Keratinocyte (primary cell): ENCODE results near the gene TNFAIP8. TPM values are rescaled to one million over a fixed set of nuclear protein-coding genes. Genes with fewer than 3 reads are reported as not detected.
A peak's percentile ranks its signal among the peaks of the same experiment; 100 is the strongest.
"Not testable (repeated sequence)": the region's sequence is repeated elsewhere in the genome, so short reads cannot be mapped to it uniquely, and the experiment has no call there.

ENCODE experiments used
- DNase-seq: peaks from one replicate; pipeline ENCODE4 v3.0.0-alpha.2; 2011; ENCODE audit warnings: low read depth, missing footprints, low spot score
- FAIRE-seq: peaks from 2 replicates; lab custom pipeline; 2011; peaks lifted over from hg19 to GRCh38; lab: Jason Lieb, UNC
- H2AFZ ChIP-seq: 2 replicates; pipeline ENCODE4 v1.6.0; 2012; ENCODE audit warnings: low read length, control low read depth, inconsistent platforms; ENCODE audit not compliant: control insufficient read depth
- H3K27ac ChIP-seq: 2 replicates; pipeline ENCODE4 v1.5.1; 2011; ENCODE audit warnings: low read length; ENCODE audit not compliant: control insufficient read depth, insufficient read depth
- H3K27me3 ChIP-seq: 3 replicates; pipeline ENCODE4 v1.6.0; 2011; ENCODE audit warnings: low read length; ENCODE audit not compliant: control insufficient read depth, insufficient read depth; ENCODE audit errors: extremely low read depth
- H3K36me3 ChIP-seq, 2 experiments: 2 replicates in 1 of 2; 3 replicates in 1 of 2; pipeline ENCODE4 v1.5.1; 2011; ENCODE audit warnings: low read length in 2 of 2, mild to moderate bottlenecking in 1 of 2; ENCODE audit not compliant: control insufficient read depth in 2 of 2, insufficient read depth in 2 of 2; ENCODE audit errors: extremely low read depth in 1 of 2
- H3K4me1 ChIP-seq: 3 replicates; pipeline ENCODE4 v1.5.1; 2011; ENCODE audit warnings: low read length; ENCODE audit not compliant: control insufficient read depth, insufficient read depth; ENCODE audit errors: extremely low read depth
- H3K4me2 ChIP-seq: 3 replicates; pipeline ENCODE4 v1.6.0; 2011; ENCODE audit warnings: low read depth, low read length; ENCODE audit not compliant: control insufficient read depth, insufficient read depth; ENCODE audit errors: extremely low read depth
- H3K4me3 ChIP-seq, 3 experiments: fragments of 200-600 bp in 1 of 3; sonication (generic) in 1 of 3; 2 replicates in 2 of 3; 3 replicates in 1 of 3; pipeline ENCODE4 v1.5.1; 2011 to 2016; ENCODE audit warnings: low read length in 3 of 3, mild to moderate bottlenecking in 3 of 3, control low read depth in 2 of 3, inconsistent platforms in 1 of 3, low read depth in 1 of 3, mixed read lengths in 1 of 3, mixed run types in 1 of 3, moderate library complexity in 1 of 3; ENCODE audit not compliant: control insufficient read depth in 2 of 3, insufficient read depth in 2 of 3; ENCODE audit errors: extremely low read depth in 1 of 3
- H3K79me2 ChIP-seq: 2 replicates; pipeline ENCODE4 v1.6.0; 2012; ENCODE audit warnings: low read length; ENCODE audit not compliant: control insufficient read depth, insufficient read depth
- H3K9ac ChIP-seq: 3 replicates; pipeline ENCODE4 v1.6.0; 2011; ENCODE audit warnings: low read length; ENCODE audit not compliant: control insufficient read depth, insufficient read depth; ENCODE audit errors: extremely low read depth
- H3K9me1 ChIP-seq: 3 replicates; pipeline ENCODE4 v1.6.0; 2011; ENCODE audit warnings: low read length; ENCODE audit not compliant: control insufficient read depth, insufficient read depth; ENCODE audit errors: extremely low read depth
- H3K9me3 ChIP-seq: 2 replicates; pipeline ENCODE4 v1.5.1; 2012; ENCODE audit warnings: low read depth, low read length; ENCODE audit not compliant: control insufficient read depth
- H4K20me1 ChIP-seq: 3 replicates; pipeline ENCODE4 v1.6.0; 2011; ENCODE audit warnings: low read length; ENCODE audit not compliant: control insufficient read depth, insufficient read depth; ENCODE audit errors: extremely low read depth
- EZH2 ChIP-seq: IDR thresholded peaks from one replicate; pipeline ENCODE4 v1.6.1; 2012; ENCODE audit warnings: inconsistent platforms, mild to moderate bottlenecking, low read length, moderate library complexity
- dilution Hi-C: fragments of 300-500 bp; cut with MboI; formaldehyde crosslinking; loops from one replicate; pipeline ENCODE4 v1.7.0; 2020; ENCODE audit warnings: low sequenced_read_pairs; ENCODE audit not compliant: extremely low pct_ligation_motif_present
- polyA plus RNA-seq, 5 experiments: library from polyadenylated mRNA; depleted of rRNA in 3 of 5; stranded (reverse) in 3 of 5; stranded (forward) in 1 of 5; unstranded in 1 of 5; fragments of >200 nt; gene quantifications; 1 replicate in 1 of 5; 2 replicates in 3 of 5; 3 replicates in 1 of 5; pipeline versions ENCODE4 v1.2.1 to v1.2.3, GENCODE V29; 2011 to 2012; ENCODE audit warnings: missing spikeins in 2 of 5, low read depth in 1 of 5, low replicate concordance in 1 of 5
- TF ChIP-seq, protein P1 (sequence below), 3 experiments: IDR thresholded peaks in 1 of 3; conservative IDR thresholded peaks in 1 of 3; optimal IDR thresholded peaks in 1 of 3; 2 replicates in 2 of 3; 3 replicates in 1 of 3; pipeline versions ENCODE3 to v1.5.1; 2011; ENCODE audit warnings: low read length in 3 of 3, mild to moderate bottlenecking in 3 of 3, moderate library complexity in 2 of 3, control low read depth in 1 of 3, inconsistent platforms in 1 of 3; ENCODE audit not compliant: insufficient read depth in 2 of 3; ENCODE audit errors: extremely low read depth in 1 of 3

TNFAIP8 gene
- polyA plus RNA-seq, 1 donor (not counting 4 experiments of a cell fraction or from before 2014, with no cell fraction given), result 20.8 TPM

DNA sequence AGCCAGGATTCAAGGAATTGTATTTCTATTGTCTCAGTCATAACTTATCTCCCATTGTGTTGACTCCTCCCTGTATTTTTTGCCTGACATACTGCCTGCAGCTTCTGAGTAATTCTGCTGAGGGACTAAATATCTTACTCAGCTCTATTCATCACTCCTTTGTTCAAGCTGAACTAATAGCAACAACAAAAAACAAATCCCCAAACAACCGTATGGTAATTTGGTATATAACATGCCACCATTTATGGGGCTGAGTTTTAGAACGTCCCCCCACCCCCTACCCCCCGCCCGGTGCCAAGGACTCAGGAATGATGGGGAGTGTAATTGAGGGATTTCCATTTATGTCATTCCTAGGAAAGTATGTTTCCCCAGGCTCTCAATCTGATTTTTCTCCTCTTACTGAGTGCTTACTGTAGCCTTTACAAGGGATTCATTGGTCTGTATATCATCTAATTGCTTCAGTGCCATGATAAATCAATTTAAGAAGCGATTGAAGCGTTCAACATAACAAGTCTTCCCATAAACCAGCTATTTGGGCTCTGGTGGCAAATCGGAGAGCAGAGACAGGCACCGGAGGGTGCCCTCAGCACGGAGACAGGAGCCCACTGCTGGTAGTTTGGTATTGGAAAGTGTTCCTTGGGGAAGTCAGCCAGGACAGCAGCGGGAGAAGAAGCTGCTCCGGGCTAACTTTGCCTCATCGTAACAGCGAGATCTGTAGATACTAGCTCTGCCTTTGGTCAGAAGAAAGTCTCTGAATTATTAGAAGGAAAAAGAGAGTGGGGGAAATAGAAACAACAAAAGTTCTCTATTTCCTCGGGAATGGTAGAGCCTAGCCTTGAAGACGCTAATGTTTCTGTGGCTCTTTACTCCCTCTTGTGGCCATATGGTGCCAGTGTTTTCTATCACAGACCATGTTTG, 55.8 kb downstream of the TNFAIP8 start:
- H3K27ac ChIP-seq, result peak overlapping the region; percentile 97
- no peak for TF ChIP-seq EZH2
- TF ChIP-seq, protein P1, sequence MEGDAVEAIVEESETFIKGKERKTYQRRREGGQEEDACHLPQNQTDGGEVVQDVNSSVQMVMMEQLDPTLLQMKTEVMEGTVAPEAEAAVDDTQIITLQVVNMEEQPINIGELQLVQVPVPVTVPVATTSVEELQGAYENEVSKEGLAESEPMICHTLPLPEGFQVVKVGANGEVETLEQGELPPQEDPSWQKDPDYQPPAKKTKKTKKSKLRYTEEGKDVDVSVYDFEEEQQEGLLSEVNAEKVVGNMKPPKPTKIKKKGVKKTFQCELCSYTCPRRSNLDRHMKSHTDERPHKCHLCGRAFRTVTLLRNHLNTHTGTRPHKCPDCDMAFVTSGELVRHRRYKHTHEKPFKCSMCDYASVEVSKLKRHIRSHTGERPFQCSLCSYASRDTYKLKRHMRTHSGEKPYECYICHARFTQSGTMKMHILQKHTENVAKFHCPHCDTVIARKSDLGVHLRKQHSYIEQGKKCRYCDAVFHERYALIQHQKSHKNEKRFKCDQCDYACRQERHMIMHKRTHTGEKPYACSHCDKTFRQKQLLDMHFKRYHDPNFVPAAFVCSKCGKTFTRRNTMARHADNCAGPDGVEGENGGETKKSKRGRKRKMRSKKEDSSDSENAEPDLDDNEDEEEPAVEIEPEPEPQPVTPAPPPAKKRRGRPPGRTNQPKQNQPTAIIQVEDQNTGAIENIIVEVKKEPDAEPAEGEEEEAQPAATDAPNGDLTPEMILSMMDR (optimal IDR thresholded peaks at IDR 0.05 in 1 of 3, IDR thresholded peaks at IDR 0.05 in 1 of 3, conservative IDR thresholded peaks at IDR 0.05 in 1 of 3; ENCODE audit: extremely low read depth in 1 of 3, insufficient read depth in 2 of 3, low read length in 3 of 3), result peak; percentile 65 to 92 (median 65)
- no peaks in the 10 kb centered on the region for H3K36me3 ChIP-seq
- peak overlapping the region; percentile 41 to 89 (median 83) for H3K4me3 ChIP-seq
- DNase-seq, result peak; percentile 45
- no peaks in the 10 kb centered on the region for H3K79me2 ChIP-seq
- H4K20me1 ChIP-seq, result no peaks in the 10 kb centered on the region
- dilution Hi-C loops, result no loop called here
- H2AFZ ChIP-seq, result peak overlapping the region; percentile 97
- peaks cover 12% of the 10 kb centered on the region for H3K4me1 ChIP-seq
- H3K9me1 ChIP-seq, result no peaks in the 10 kb centered on the region
- H3K9ac ChIP-seq, result peak overlapping the region; percentile 96
- H3K9me3 ChIP-seq, result no peaks in the 10 kb centered on the region
- H3K27me3 ChIP-seq, result no peaks in the 10 kb centered on the region
- peak overlapping the region; percentile 98 for H3K4me2 ChIP-seq
- FAIRE-seq, result peak; percentile 88

DNA sequence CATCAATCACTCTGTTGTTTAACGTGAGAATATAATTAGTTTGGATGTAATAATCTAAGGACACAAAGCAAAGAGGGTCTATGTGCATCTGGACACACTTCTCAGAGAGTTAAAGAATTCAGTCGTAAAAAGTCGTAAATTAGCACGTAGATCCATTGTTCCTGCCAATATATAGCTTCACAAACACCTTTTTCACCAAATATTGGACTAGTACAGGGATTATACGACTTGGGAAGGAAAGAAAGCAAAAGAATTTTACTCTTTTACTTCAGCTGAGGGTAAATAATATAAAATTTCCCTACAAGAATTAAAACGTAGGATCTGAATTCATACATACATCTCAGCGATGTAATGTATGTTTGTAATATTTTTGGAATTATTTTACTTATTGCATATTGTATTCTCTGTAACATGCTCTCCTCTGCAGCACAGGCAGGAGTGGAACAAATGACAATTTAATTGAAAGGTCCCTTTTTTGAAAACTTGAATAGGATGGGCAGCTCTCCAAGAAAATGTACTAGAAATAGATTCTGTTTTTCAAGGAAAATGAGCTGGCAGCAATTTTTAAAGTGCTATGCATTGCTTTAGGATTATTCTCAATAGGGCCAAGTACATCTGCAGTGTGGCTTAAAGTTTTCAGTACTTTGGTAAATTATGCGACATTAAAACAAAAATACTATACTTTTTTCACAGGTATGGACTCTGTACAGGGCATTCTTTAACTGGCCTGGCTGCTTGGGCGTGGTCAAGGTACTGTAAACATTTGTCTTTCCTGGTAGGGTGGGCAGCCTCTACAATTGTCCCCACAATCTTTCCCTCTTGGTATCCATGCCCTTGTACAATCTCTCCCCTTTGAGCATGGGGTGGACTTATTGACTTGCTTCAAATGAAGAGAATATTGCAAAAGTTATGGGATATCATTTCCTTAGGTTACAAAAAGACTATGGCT, 56.7 kb downstream of the TNFAIP8 start:
- no peaks in the 10 kb centered on the region for H4K20me1 ChIP-seq
- peak overlapping the region in 1 of 3 experiments; percentile 89 for H3K4me3 ChIP-seq
- no peak overlapping the region for H2AFZ ChIP-seq
- H3K4me2 ChIP-seq, result peak overlapping the region; percentile 98
- H3K27ac ChIP-seq, result peak overlapping the region; percentile 97
- no peak for DNase-seq
- H3K79me2 ChIP-seq, result no peaks in the 10 kb centered on the region
- FAIRE-seq, result no peak
- TF ChIP-seq, protein P1 (optimal IDR thresholded peaks at IDR 0.05 in 1 of 3, IDR thresholded peaks at IDR 0.05 in 1 of 3, conservative IDR thresholded peaks at IDR 0.05 in 1 of 3; ENCODE audit: extremely low read depth in 1 of 3, insufficient read depth in 2 of 3, low read length in 3 of 3), result no peak
- no peak for TF ChIP-seq EZH2
- no peaks in the 10 kb centered on the region for H3K27me3 ChIP-seq
- dilution Hi-C loops, result no loop called here
- peak overlapping the region; percentile 96 for H3K9ac ChIP-seq
- H3K9me3 ChIP-seq, result no peaks in the 10 kb centered on the region
- peaks cover 14% of the 10 kb centered on the region for H3K4me1 ChIP-seq
- H3K36me3 ChIP-seq, result no peaks in the 10 kb centered on the region
- no peaks in the 10 kb centered on the region for H3K9me1 ChIP-seq

GRCh38 chr5:119414124-119414734, 58.4 kb downstream of the TNFAIP8 start:
- FAIRE-seq, H2AFZ ChIP-seq, H3K4me2 ChIP-seq, H3K4me3 ChIP-seq, H3K36me3 ChIP-seq, H3K9me1 ChIP-seq, DNase-seq, H3K79me2 ChIP-seq, H3K27me3 ChIP-seq, H3K9ac ChIP-seq, H3K27ac ChIP-seq, dilution Hi-C loops, H4K20me1 ChIP-seq, H3K9me3 ChIP-seq: not testable (repeated sequence)
- H3K4me1 ChIP-seq, result peaks cover 24% of the 10 kb centered on the region
